ENCODE measurements around the gene COMP. TPM values are rescaled to one million over a fixed set of nuclear protein-coding genes. Genes with fewer than 3 reads are reported as not detected.

Gene COMP
- total RNA-seq, 1 experiment from 2014 or later, result not detected

DNA sequence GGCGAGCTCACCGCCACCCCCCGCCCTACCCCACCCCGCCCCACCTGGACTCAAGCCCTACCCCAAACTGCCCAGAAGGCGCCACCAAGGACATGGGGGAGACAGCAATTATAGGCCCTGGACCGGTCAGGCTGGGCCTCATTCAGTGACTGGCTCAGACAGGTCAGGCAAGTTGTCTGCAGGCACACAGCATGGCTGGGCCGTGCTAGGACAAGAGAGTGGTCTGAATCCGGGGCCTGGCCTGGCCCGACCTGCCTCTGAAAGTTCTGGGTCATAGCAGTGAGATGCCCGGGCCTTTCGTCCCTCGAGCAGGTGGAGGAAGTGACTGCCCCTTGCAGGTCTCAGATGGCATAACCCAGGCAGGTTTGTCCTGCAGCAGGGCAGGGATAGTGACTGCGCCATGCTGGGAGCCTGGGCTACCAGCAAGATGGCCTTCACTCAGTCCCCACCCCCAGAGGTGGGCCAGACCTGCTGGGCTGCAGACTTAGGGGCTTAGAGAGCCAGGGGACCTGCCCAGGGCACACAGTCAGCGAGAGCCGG lies 21.0 kb downstream of the COMP start:
- Histone ChIP-seq H3K4me3 (replicated peaks in 1 of 2; ENCODE audit: low read depth in 1 of 2, low read length in 2 of 2) (no peak overlapping the region), H3K79me2 (ENCODE audit: insufficient read depth, low read length) (no peaks in the 10 kb centered on the region), H2AFZ (ENCODE audit: low read depth, low read length, poor library complexity, severe bottlenecking) (no peak overlapping the region), H3K4me2 (ENCODE audit: low read length) (no peak overlapping the region), H3K27ac (ENCODE audit: low read depth, low read length) (no peak overlapping the region), H3K9ac (ENCODE audit: low read length) (no peak overlapping the region), H3K4me1 (ENCODE audit: control insufficient read depth in 1 of 2, insufficient read depth in 2 of 2, low read length in 2 of 2) (peaks cover 3 to 5% of the 10 kb centered on the region in 2 experiments), H3K9me2 (ENCODE audit: insufficient read depth) (no peaks in the 10 kb centered on the region), H3K27me3 (ENCODE audit: insufficient read depth, low read length) (no peaks in the 10 kb centered on the region), H4K20me1 (ENCODE audit: insufficient read depth) (no peaks in the 10 kb centered on the region), H3K36me3 (ENCODE audit: control insufficient read depth in 1 of 2, insufficient read depth in 2 of 2, low read length in 2 of 2) (no peaks in the 10 kb centered on the region), H3K9me3 (ENCODE audit: control insufficient read depth in 1 of 2, insufficient read depth in 1 of 2, low read depth in 1 of 2, low read length in 2 of 2) (no peaks in the 10 kb centered on the region)
- CTCF ChIA-PET, result no interaction called here
- intact Hi-C loops (cut with micrococcal nuclease), result no loop called here
- RAD21 ChIA-PET (ENCODE audit: low non-redundant PET in 1 of 2, low total read pairs in 2 of 2, uncharacterized antibody in 2 of 2, unreplicated experiment in 2 of 2), result no interaction called here
- POLR2A ChIA-PET, result no interaction called here
- no TSS peak for BruUV-seq (replicated peaks)
- ATAC-seq, result peak; percentile 26
- TF ChIP-seq SIN3A (IDR thresholded peaks at IDR 0.05; ENCODE audit: low read depth) (no peak), CBX3 (IDR thresholded peaks at IDR 0.05; ENCODE audit: low read depth) (no peak), CEBPB (IDR thresholded peaks at IDR 0.05; ENCODE audit: low read depth) (no peak), RAD21 (IDR thresholded peaks at IDR 0.05; ENCODE audit: low read depth) (no peak), JUND (IDR thresholded peaks at IDR 0.05) (no peak), TCF7L2 (IDR thresholded peaks at IDR 0.05; ENCODE audit: borderline replicate concordance, extremely low read depth, insufficient read depth, insufficient read length) (no peak), POLR2A (IDR thresholded peaks at IDR 0.05; ENCODE audit: borderline replicate concordance, extremely low read depth, insufficient read depth, insufficient read length) (no peak), EZH2phosphoT487 (IDR thresholded peaks at IDR 0.05; ENCODE audit: borderline replicate concordance) (no peak), SRF (IDR thresholded peaks at IDR 0.05; ENCODE audit: low read depth) (no peak), FOSL1 (IDR thresholded peaks at IDR 0.05; ENCODE audit: low read depth) (no peak), ELF1 (IDR thresholded peaks at IDR 0.05; ENCODE audit: borderline replicate concordance, low read depth) (no peak), ZFX (IDR thresholded peaks at IDR 0.05) (no peak), ZNF274 (IDR thresholded peaks at IDR 0.05; ENCODE audit: low read depth, low read length) (no peak), SP1 (IDR thresholded peaks at IDR 0.05; ENCODE audit: low read depth) (no peak)
- TF ChIP-seq, protein P1, sequence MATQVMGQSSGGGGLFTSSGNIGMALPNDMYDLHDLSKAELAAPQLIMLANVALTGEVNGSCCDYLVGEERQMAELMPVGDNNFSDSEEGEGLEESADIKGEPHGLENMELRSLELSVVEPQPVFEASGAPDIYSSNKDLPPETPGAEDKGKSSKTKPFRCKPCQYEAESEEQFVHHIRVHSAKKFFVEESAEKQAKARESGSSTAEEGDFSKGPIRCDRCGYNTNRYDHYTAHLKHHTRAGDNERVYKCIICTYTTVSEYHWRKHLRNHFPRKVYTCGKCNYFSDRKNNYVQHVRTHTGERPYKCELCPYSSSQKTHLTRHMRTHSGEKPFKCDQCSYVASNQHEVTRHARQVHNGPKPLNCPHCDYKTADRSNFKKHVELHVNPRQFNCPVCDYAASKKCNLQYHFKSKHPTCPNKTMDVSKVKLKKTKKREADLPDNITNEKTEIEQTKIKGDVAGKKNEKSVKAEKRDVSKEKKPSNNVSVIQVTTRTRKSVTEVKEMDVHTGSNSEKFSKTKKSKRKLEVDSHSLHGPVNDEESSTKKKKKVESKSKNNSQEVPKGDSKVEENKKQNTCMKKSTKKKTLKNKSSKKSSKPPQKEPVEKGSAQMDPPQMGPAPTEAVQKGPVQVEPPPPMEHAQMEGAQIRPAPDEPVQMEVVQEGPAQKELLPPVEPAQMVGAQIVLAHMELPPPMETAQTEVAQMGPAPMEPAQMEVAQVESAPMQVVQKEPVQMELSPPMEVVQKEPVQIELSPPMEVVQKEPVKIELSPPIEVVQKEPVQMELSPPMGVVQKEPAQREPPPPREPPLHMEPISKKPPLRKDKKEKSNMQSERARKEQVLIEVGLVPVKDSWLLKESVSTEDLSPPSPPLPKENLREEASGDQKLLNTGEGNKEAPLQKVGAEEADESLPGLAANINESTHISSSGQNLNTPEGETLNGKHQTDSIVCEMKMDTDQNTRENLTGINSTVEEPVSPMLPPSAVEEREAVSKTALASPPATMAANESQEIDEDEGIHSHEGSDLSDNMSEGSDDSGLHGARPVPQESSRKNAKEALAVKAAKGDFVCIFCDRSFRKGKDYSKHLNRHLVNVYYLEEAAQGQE (IDR thresholded peaks at IDR 0.05; ENCODE audit: low read depth), result no peak
- TF ChIP-seq, protein P2, sequence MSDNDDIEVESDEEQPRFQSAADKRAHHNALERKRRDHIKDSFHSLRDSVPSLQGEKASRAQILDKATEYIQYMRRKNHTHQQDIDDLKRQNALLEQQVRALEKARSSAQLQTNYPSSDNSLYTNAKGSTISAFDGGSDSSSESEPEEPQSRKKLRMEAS (IDR thresholded peaks at IDR 0.05), result no peak
- TF ChIP-seq, protein P3, sequence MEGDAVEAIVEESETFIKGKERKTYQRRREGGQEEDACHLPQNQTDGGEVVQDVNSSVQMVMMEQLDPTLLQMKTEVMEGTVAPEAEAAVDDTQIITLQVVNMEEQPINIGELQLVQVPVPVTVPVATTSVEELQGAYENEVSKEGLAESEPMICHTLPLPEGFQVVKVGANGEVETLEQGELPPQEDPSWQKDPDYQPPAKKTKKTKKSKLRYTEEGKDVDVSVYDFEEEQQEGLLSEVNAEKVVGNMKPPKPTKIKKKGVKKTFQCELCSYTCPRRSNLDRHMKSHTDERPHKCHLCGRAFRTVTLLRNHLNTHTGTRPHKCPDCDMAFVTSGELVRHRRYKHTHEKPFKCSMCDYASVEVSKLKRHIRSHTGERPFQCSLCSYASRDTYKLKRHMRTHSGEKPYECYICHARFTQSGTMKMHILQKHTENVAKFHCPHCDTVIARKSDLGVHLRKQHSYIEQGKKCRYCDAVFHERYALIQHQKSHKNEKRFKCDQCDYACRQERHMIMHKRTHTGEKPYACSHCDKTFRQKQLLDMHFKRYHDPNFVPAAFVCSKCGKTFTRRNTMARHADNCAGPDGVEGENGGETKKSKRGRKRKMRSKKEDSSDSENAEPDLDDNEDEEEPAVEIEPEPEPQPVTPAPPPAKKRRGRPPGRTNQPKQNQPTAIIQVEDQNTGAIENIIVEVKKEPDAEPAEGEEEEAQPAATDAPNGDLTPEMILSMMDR (IDR thresholded peaks at IDR 0.05 in 2 of 3, conservative IDR thresholded peaks at IDR 0.05 in 1 of 3; ENCODE audit: borderline replicate concordance in 1 of 3, insufficient read depth in 1 of 3, low read depth in 2 of 3, low read length in 2 of 3), result no peak
- TF ChIP-seq, protein P4, sequence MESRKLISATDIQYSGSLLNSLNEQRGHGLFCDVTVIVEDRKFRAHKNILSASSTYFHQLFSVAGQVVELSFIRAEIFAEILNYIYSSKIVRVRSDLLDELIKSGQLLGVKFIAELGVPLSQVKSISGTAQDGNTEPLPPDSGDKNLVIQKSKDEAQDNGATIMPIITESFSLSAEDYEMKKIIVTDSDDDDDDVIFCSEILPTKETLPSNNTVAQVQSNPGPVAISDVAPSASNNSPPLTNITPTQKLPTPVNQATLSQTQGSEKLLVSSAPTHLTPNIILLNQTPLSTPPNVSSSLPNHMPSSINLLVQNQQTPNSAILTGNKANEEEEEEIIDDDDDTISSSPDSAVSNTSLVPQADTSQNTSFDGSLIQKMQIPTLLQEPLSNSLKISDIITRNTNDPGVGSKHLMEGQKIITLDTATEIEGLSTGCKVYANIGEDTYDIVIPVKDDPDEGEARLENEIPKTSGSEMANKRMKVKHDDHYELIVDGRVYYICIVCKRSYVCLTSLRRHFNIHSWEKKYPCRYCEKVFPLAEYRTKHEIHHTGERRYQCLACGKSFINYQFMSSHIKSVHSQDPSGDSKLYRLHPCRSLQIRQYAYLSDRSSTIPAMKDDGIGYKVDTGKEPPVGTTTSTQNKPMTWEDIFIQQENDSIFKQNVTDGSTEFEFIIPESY (IDR thresholded peaks at IDR 0.05; ENCODE audit: extremely low read depth, insufficient replicate concordance, low read length), result no peak
- no peak for DNase-seq (ENCODE audit: low read depth, low spot score)

Data from HCT116 (cell line).